Cardiac muscle cell (in vitro differentiated cells and primary cell): ENCODE data around the gene MECP2. TPM values are rescaled to one million over a fixed set of nuclear protein-coding genes. Genes with fewer than 3 reads are reported as not detected.
A peak's percentile ranks its signal among the peaks of the same experiment; 100 is the strongest.

Experiments used
- DNase-seq, 2 donors: peaks; one replicate each; pipeline versions ENCODE4 v3.0.0 to v3.0.0-alpha.2; 2010 to 2017; ENCODE audit warnings: low read depth in 1 of 2, low spot score in 1 of 2
- H3K27ac ChIP-seq: fragments of 200-600 bp; sonication (generic); 2 replicates; pipeline ENCODE4 v1.5.1; 2016
- H3K27me3 ChIP-seq: fragments of 200-600 bp; sonication (generic); 2 replicates; pipeline ENCODE4 v1.6.0; 2016; ENCODE audit warnings: control low read depth
- H3K36me3 ChIP-seq: fragments of 200-600 bp; sonication (generic); 2 replicates; pipeline ENCODE4 v1.5.1; 2016; ENCODE audit warnings: control low read depth
- H3K4me1 ChIP-seq: fragments of 200-600 bp; sonication (generic); 2 replicates; pipeline ENCODE4 v1.8.1; 2017; ENCODE audit warnings: low read depth, mild to moderate bottlenecking, mixed run types
- H3K4me3 ChIP-seq: fragments of 200-600 bp; sonication (generic); 2 replicates; pipeline ENCODE4 v1.5.1; 2016; ENCODE audit warnings: mild to moderate bottlenecking
- H3K9me3 ChIP-seq: fragments of 200-600 bp; sonication (generic); 2 replicates; pipeline ENCODE4 v1.5.1; 2017; ENCODE audit warnings: low read depth, mild to moderate bottlenecking, control low read depth
- CTCF ChIP-seq: IDR thresholded peaks from 2 replicates; pipeline ENCODE4 v1.5.1; 2012; ENCODE audit warnings: low read depth, mild to moderate bottlenecking, low read length
- polyA plus RNA-seq: library from polyadenylated mRNA; unstranded; fragments of >200 nt; fragmentation: Nextera tagmentation; extraction: Ambion mirVana; gene quantifications from 2 replicates; pipeline ENCODE4 v1.2.1, GENCODE V29; 2016
- total RNA-seq: library from RNA; depleted of rRNA; stranded (reverse); fragments of >200 nt; gene quantifications from 2 replicates; pipeline ENCODE4 v1.2.3, GENCODE V29; 2016

The MECP2 gene
- total and polyA plus RNA-seq, 2 experiments from 2014 or later = 17.9 to 64.5 TPM

- Histone ChIP-seq H3K4me3 (no peak overlapping the region), H3K9me3 (no peaks in the 10 kb centered on the region), H3K36me3 (no peaks in the 10 kb centered on the region), H3K4me1 (peaks cover 5% of the 10 kb centered on the region), H3K27me3 (no peaks in the 10 kb centered on the region), H3K27ac (no peak overlapping the region)
- TF ChIP-seq CTCF = no peak
- DNase-seq = no peak
These were observed 81.8 kb downstream of the MECP2 start for GRCh38 chrX:154015581-154016264.

- H3K4me3 ChIP-seq = no peak overlapping the region
- no peak for TF ChIP-seq CTCF
- no peaks in the 10 kb centered on the region for H3K4me1 ChIP-seq
- no peak for DNase-seq
- no peaks in the 10 kb centered on the region for H3K27me3 ChIP-seq
- H3K36me3 ChIP-seq = no peaks in the 10 kb centered on the region
- no peak overlapping the region for H3K27ac ChIP-seq
- no peaks in the 10 kb centered on the region for H3K9me3 ChIP-seq
These were observed 82.8 kb downstream of the MECP2 start for GRCh38 chrX:154014429-154015380.

DNA sequence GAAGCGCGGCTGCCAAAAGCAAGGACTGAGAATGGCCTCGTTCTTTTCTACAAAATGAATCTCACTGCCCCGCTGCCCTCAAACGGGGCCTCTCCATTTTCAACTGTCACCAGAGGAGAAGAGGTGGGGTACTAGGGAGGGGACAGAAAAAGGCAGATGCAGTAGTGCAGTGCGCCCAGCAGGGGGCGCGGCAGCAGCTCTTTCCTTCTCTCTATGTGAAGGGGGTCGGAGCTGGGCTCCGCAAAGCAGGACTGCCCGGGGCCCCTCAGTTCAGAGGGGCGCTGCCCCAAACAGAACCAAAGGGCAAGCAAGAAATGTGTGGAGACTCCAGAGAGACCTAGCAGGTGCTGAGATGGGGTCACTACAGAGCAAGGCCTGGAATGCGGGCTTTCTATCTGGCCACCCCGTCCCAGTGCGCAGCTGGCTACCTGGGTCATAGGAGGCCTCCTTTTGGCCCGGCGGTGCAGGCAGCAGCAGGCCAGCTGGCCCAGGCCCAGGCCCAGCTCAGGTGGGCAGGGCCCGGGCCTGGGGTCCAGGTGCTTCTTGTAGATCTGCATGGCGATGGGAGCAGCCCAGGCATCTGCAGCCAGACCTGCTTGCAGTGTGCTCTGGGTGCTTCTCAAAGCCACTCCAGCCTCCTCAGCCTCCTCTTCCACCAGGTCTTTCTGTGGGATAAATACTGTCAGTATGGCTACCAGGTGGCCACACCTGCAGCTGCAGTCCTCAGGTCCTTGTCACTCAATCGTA lies 83.7 kb downstream of the MECP2 start:
- H3K9me3 ChIP-seq = no peaks in the 10 kb centered on the region
- DNase-seq = peak; percentile 36 to 42
- H3K4me3 ChIP-seq = no peak overlapping the region
- no peaks in the 10 kb centered on the region for H3K27me3 ChIP-seq
- TF ChIP-seq CTCF = peak; percentile 81
- no peaks in the 10 kb centered on the region for H3K36me3 ChIP-seq
- no peaks in the 10 kb centered on the region for H3K4me1 ChIP-seq
- no peak overlapping the region for H3K27ac ChIP-seq

GRCh38 chrX:154013001-154013421 lies 84.5 kb downstream of the MECP2 start:
- no peak for DNase-seq
- Histone ChIP-seq H3K27ac (no peak overlapping the region), H3K4me3 (no peak overlapping the region), H3K4me1 (no peaks in the 10 kb centered on the region), H3K27me3 (no peaks in the 10 kb centered on the region), H3K9me3 (no peaks in the 10 kb centered on the region), H3K36me3 (no peaks in the 10 kb centered on the region)
- TF ChIP-seq CTCF = no peak

- no peaks in the 10 kb centered on the region for H3K36me3 ChIP-seq
- no peaks in the 10 kb centered on the region for H3K9me3 ChIP-seq
- no peak overlapping the region for H3K4me3 ChIP-seq
- TF ChIP-seq CTCF = no peak
- no peaks in the 10 kb centered on the region for H3K4me1 ChIP-seq
- H3K27me3 ChIP-seq = no peaks in the 10 kb centered on the region
- no peak overlapping the region for H3K27ac ChIP-seq
- DNase-seq = peak in 1 of 2 donors; percentile 46
These were observed 85.1 kb downstream of the MECP2 start for GRCh38 chrX:154012336-154012991.
